HEK293 (cell line): ENCODE measurements around the gene UCK1.

ENCODE experiments used
- CTCF ChIA-PET: fragments of 350-600 bp; formaldehyde crosslinking; extraction: SDS; loops from one replicate; lab custom pipeline; 2021; ENCODE audit warnings: antibody characterized with exemption; lab: Yijun Ruan, JAX
- POLR2A ChIA-PET: fragments of 300-600 bp; formaldehyde crosslinking; extraction: SDS; loops from one replicate; lab custom pipeline; 2020; ENCODE audit warnings: antibody characterized with exemption, inconsistent platforms; lab: Yijun Ruan, JAX
- H3K27ac ChIP-seq: fragments of 200-500 bp; sonication (Bioruptor generic); 2 replicates; pipeline ENCODE4 v1.5.1; 2014; ENCODE audit warnings: low read depth, low read length, control low read depth, inconsistent platforms; ENCODE audit errors: extremely low read depth
- H3K36me3 ChIP-seq, 2 experiments: fragments of 200-500 bp in 1 of 2; sonication (Bioruptor generic) in 1 of 2; 1 replicate in 1 of 2; 2 replicates in 1 of 2; pipeline ENCODE4 v1.5.1; 2014 to 2017; ENCODE audit warnings: inconsistent platforms in 2 of 2, low read length in 2 of 2; ENCODE audit not compliant: control insufficient read depth in 2 of 2, insufficient read depth in 1 of 2
- H3K4me1 ChIP-seq: fragments of 200-500 bp; sonication (Bioruptor generic); 2 replicates; pipeline ENCODE4 v1.5.1; 2014; ENCODE audit warnings: mild to moderate bottlenecking, low read length, inconsistent platforms; ENCODE audit not compliant: control insufficient read depth, insufficient read depth
- H3K4me3 ChIP-seq: 2 replicates; pipeline ENCODE4 v1.5.1; 2011; ENCODE audit warnings: low read depth, mild to moderate bottlenecking, control low read depth, low read length, moderate library complexity
- H3K9me3 ChIP-seq: fragments of 200-500 bp; sonication (Bioruptor generic); 2 replicates; pipeline ENCODE4 v1.5.1; 2014; ENCODE audit warnings: low read depth, low read length, inconsistent platforms; ENCODE audit not compliant: control insufficient read depth, insufficient read depth
- BCL11B ChIP-seq: fragments of 450-650 bp; formaldehyde crosslinking; IDR thresholded peaks from 2 replicates; pipeline ENCODE4 v1.5.1; 2016; ENCODE audit warnings: low read depth, missing biosample characterization, missing genetic modification characterization
- HOXC10 ChIP-seq: sonication (generic); formaldehyde crosslinking; IDR thresholded peaks from 2 replicates; pipeline ENCODE4 v1.8.1; 2023; ENCODE audit warnings: mild to moderate bottlenecking, missing genetic modification reagents
- OVOL3 ChIP-seq: fragments of 450-650 bp; formaldehyde crosslinking; IDR thresholded peaks from 2 replicates; pipeline ENCODE4 v1.5.1; 2016; ENCODE audit warnings: missing biosample characterization, missing genetic modification characterization
- PRDM4 ChIP-seq: fragments of 450-650 bp; formaldehyde crosslinking; IDR thresholded peaks from 2 replicates; pipeline ENCODE4 v1.5.1; 2017; ENCODE audit warnings: missing biosample characterization, missing genetic modification characterization
- REST ChIP-seq: fragments of 450-650 bp; formaldehyde crosslinking; IDR thresholded peaks from 2 replicates; pipeline ENCODE4 v1.5.1; 2016; ENCODE audit warnings: missing biosample characterization, missing genetic modification characterization
- SP3 ChIP-seq: fragments of 450-650 bp; formaldehyde crosslinking; IDR thresholded peaks from 2 replicates; pipeline ENCODE4 v1.5.1; 2016; ENCODE audit warnings: missing biosample characterization, missing genetic modification characterization
- ZIC2 ChIP-seq: fragments of 450-650 bp; formaldehyde crosslinking; IDR thresholded peaks from 2 replicates; pipeline ENCODE4 v1.5.1; 2016; ENCODE audit warnings: missing biosample characterization, missing genetic modification characterization
- ZNF157 ChIP-seq: fragments of 450-650 bp; formaldehyde crosslinking; IDR thresholded peaks from 2 replicates; pipeline ENCODE4 v1.5.1; 2016; ENCODE audit warnings: missing biosample characterization, missing genetic modification characterization
- ZNF175 ChIP-seq: fragments of 450-650 bp; formaldehyde crosslinking; IDR thresholded peaks from 2 replicates; pipeline ENCODE4 v1.5.1; 2016; ENCODE audit warnings: missing biosample characterization, missing genetic modification characterization
- ZNF2 ChIP-seq: fragments of 450-650 bp; formaldehyde crosslinking; IDR thresholded peaks from 2 replicates; pipeline ENCODE4 v1.5.1; 2016; ENCODE audit warnings: missing biosample characterization, missing genetic modification characterization
- ZNF354C ChIP-seq: fragments of 450-650 bp; formaldehyde crosslinking; IDR thresholded peaks from 2 replicates; pipeline ENCODE4 v1.5.1; 2016; ENCODE audit warnings: missing biosample characterization, missing genetic modification characterization, low read depth, borderline replicate concordance
- ZNF48 ChIP-seq: fragments of 450-650 bp; formaldehyde crosslinking; IDR thresholded peaks from 2 replicates; pipeline ENCODE4 v1.5.1; 2016; ENCODE audit warnings: missing biosample characterization, missing genetic modification characterization
- ZNF521 ChIP-seq: fragments of 450-650 bp; formaldehyde crosslinking; IDR thresholded peaks from 2 replicates; pipeline ENCODE4 v1.5.1; 2017; ENCODE audit warnings: missing biosample characterization, mild to moderate bottlenecking, missing genetic modification characterization
- ZNF529 ChIP-seq: fragments of 450-650 bp; formaldehyde crosslinking; IDR thresholded peaks from 2 replicates; pipeline ENCODE4 v1.5.1; 2017; ENCODE audit warnings: missing genetic modification characterization, missing biosample characterization; ENCODE audit not compliant: insufficient replicate concordance
- ZNF561 ChIP-seq: fragments of 450-650 bp; IDR thresholded peaks from 2 replicates; pipeline ENCODE4 v1.5.1; 2018; ENCODE audit warnings: missing biosample characterization, missing genetic modification characterization, borderline replicate concordance
- ZNF600 ChIP-seq: fragments of 450-650 bp; formaldehyde crosslinking; IDR thresholded peaks from 2 replicates; pipeline ENCODE4 v1.5.1; 2016; ENCODE audit warnings: missing biosample characterization, missing genetic modification characterization
- ZNF776 ChIP-seq: fragments of 450-650 bp; formaldehyde crosslinking; IDR thresholded peaks from 2 replicates; pipeline ENCODE4 v1.5.0; 2017; ENCODE audit warnings: missing biosample characterization, missing genetic modification characterization, borderline replicate concordance
- TF ChIP-seq, protein P1 (sequence below): fragments of 450-650 bp; formaldehyde crosslinking; IDR thresholded peaks from 2 replicates; pipeline ENCODE4 v1.5.1; 2016; ENCODE audit warnings: missing biosample characterization, missing genetic modification characterization

The UCK1 gene

DNA sequence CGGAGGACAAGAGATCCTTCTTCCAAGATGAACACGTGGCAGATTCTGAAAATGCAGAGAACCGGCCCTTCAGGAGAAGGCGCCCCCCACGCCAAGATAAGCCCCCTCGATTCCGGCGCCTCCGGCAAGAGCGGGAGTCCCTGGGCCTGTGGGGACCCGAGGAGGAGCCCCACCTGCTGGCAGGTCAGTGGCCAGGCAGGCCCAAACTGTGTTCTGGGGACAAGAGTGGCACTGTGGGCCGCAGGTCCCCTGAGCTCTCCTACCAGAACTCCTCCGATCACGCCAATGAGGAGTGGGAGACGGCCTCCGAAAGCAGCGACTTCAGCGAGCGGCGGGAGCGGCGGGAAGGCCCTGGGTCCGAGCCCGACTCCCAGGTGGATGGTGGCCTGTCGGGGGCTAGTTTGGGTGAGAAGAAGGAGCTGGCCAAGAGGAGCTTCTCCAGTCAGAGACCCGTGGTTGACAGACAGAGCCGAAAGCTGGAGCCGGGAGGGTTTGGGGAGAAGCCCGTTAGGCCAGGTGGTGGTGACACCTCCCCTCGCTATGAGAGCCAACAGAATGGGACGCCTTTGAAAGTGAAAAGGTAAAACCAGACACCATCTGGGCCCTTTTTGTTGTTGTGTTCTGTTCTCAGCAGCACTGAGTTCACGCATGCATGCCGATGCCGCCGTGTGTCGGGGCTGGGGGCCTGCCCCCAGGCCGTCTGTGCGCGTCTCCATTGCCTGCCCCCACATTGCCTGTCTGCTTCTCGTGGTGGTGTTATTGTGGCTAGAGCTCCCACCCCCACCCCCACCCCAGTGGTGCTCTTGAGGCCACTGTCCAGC, 54.9 kb downstream of the UCK1 start:
- H3K27ac ChIP-seq = no peak overlapping the region
- H3K4me1 ChIP-seq = no peaks in the 10 kb centered on the region
- TF ChIP-seq ZNF600 (tag by site-specific recombination) (peak; percentile 8; the same call in 1 of the 2 replicates), ZNF48 (tag by site-specific recombination) (no peak), ZNF521 (tag by site-specific recombination) (no peak)
- TF ChIP-seq, protein P1, sequence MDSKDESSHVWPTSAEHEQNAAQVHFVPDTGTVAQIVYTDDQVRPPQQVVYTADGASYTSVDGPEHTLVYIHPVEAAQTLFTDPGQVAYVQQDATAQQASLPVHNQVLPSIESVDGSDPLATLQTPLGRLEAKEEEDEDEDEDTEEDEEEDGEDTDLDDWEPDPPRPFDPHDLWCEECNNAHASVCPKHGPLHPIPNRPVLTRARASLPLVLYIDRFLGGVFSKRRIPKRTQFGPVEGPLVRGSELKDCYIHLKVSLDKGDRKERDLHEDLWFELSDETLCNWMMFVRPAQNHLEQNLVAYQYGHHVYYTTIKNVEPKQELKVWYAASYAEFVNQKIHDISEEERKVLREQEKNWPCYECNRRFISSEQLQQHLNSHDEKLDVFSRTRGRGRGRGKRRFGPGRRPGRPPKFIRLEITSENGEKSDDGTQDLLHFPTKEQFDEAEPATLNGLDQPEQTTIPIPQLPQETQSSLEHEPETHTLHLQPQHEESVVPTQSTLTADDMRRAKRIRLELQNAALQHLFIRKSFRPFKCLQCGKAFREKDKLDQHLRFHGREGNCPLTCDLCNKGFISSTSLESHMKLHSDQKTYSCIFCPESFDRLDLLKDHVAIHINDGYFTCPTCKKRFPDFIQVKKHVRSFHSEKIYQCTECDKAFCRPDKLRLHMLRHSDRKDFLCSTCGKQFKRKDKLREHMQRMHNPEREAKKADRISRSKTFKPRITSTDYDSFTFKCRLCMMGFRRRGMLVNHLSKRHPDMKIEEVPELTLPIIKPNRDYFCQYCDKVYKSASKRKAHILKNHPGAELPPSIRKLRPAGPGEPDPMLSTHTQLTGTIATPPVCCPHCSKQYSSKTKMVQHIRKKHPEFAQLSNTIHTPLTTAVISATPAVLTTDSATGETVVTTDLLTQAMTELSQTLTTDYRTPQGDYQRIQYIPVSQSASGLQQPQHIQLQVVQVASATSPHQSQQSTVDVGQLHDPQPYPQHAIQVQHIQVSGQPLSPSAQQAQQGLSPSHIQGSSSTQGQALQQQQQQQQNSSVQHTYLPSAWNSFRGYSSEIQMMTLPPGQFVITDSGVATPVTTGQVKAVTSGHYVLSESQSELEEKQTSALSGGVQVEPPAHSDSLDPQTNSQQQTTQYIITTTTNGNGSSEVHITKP (tag by site-specific recombination) = no peak
- H3K4me3 ChIP-seq = no peak overlapping the region
- POLR2A ChIA-PET = no interaction called here
- CTCF ChIA-PET = interaction anchor here (0.5 to 2.8 kb wide), 8 partner anchors 9 to 1675 kb away, joined by 3 to 12 read pairs (median 3); no protein-coding TSS in a partner anchor
- H3K9me3 ChIP-seq = no peaks in the 10 kb centered on the region
- peaks cover 32 to 95% of the 10 kb centered on the region in 2 experiments for H3K36me3 ChIP-seq

DNA sequence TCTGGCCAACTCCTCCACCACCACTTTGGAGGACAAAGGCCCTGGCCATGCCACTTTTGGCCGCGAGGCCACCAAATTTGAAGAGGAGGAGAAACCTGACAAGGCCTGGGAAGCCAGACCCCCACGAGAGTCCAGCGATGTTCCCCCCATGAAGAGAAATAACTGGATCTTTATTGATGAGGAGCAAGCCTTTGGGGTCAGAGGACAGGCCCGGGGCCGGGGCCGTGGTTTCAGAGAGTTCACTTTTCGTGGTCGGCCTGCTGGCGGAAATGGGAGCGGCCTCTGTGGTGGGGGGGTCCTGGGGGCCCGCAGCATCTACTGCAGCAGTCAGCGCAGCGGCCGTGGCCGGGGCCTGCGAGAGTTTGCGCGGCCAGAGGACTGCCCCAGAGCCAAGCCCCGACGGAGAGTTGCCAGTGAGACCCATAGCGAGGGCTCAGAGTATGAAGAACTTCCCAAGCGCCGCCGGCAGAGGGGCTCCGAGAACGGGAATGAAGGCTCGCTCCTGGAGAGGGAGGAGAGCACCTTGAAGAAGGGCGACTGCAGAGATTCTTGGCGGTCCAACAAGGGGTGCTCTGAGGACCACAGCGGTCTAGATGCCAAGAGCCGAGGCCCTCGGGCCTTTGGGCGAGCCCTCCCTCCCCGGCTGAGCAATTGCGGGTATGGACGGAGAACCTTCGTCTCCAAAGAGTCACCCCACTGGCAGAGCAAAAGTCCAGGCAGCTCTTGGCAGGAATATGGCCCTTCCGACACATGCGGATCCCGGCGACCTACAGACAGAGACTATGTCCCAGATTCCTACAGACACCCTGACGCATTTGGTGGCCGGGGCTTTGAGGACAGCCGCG, 55.7 kb downstream of the UCK1 start:
- H3K27ac ChIP-seq = no peak overlapping the region
- no peaks in the 10 kb centered on the region for H3K9me3 ChIP-seq
- TF ChIP-seq ZNF600 (tag by site-specific recombination) = peak; percentile 51; the same call in 1 of the 2 replicates
- no peak for TF ChIP-seq ZIC2 (tag by site-specific recombination)
- no peak for TF ChIP-seq ZNF561 (tag by site-specific recombination)
- no peak for TF ChIP-seq HOXC10 (CRISPR knock-in tag)
- TF ChIP-seq, all 188 proteins: peak for 1
- CTCF ChIA-PET = interaction anchor here (0.7 to 1.2 kb wide), 4 partner anchors 8 to 125 kb away, joined by 3 to 5 read pairs (median 4); no protein-coding TSS in a partner anchor
- H3K36me3 ChIP-seq = peaks cover 27 to 97% of the 10 kb centered on the region in 2 experiments
- no peak overlapping the region for H3K4me3 ChIP-seq
- POLR2A ChIA-PET = no interaction called here
- H3K4me1 ChIP-seq = no peaks in the 10 kb centered on the region

GRCh38 chr9:131474711-131475110, 56.4 kb downstream of the UCK1 start:
- H3K9me3 ChIP-seq = no peaks in the 10 kb centered on the region
- no peak overlapping the region for H3K4me3 ChIP-seq
- no peak overlapping the region for H3K27ac ChIP-seq
- H3K4me1 ChIP-seq = no peaks in the 10 kb centered on the region
- H3K36me3 ChIP-seq = peaks cover 27 to 97% of the 10 kb centered on the region in 2 experiments
- CTCF ChIA-PET = interaction anchor here (1.2 to 1.3 kb wide), 2 partner anchors 22 to 301 kb away, joined by 4 to 5 read pairs; no protein-coding TSS in a partner anchor
- POLR2A ChIA-PET = no interaction called here
- TF ChIP-seq PRDM4 (no peak), ZNF2 (no peak), ZNF529 (tag by site-specific recombination) (no peak), SP3 (tag by site-specific recombination) (no peak), ZNF354C (tag by site-specific recombination) (no peak), BCL11B (tag by site-specific recombination) (no peak), ZNF175 (tag by site-specific recombination) (no peak), OVOL3 (tag by site-specific recombination) (no peak), ZNF776 (tag by site-specific recombination) (no peak), REST (tag by site-specific recombination) (no peak), ZNF157 (no peak)
